DMS114 treated with DMSO at 0.1 percent for 48 hours (cell line): Measurements from ENCODE around the gene APOF.
"Not testable (repeated sequence)": the region's sequence is repeated elsewhere in the genome, so short reads cannot be mapped to it uniquely, and the experiment has no call there.

Experiments
- DNase-seq: peaks from one replicate; lab custom pipeline; 2025; ENCODE audit not compliant: unreplicated experiment; lab: John Stamatoyannopoulos, UW

APOF gene, protein sequence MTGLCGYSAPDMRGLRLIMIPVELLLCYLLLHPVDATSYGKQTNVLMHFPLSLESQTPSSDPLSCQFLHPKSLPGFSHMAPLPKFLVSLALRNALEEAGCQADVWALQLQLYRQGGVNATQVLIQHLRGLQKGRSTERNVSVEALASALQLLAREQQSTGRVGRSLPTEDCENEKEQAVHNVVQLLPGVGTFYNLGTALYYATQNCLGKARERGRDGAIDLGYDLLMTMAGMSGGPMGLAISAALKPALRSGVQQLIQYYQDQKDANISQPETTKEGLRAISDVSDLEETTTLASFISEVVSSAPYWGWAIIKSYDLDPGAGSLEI

GRCh38 chr12:56362130-56363059 is at the start of gene APOF:
Gene APOF (minus strand): TSS chr12:56362857. CDS start chr12:56362745, 112 bp downstream.
- no peak for DNase-seq

DNA sequence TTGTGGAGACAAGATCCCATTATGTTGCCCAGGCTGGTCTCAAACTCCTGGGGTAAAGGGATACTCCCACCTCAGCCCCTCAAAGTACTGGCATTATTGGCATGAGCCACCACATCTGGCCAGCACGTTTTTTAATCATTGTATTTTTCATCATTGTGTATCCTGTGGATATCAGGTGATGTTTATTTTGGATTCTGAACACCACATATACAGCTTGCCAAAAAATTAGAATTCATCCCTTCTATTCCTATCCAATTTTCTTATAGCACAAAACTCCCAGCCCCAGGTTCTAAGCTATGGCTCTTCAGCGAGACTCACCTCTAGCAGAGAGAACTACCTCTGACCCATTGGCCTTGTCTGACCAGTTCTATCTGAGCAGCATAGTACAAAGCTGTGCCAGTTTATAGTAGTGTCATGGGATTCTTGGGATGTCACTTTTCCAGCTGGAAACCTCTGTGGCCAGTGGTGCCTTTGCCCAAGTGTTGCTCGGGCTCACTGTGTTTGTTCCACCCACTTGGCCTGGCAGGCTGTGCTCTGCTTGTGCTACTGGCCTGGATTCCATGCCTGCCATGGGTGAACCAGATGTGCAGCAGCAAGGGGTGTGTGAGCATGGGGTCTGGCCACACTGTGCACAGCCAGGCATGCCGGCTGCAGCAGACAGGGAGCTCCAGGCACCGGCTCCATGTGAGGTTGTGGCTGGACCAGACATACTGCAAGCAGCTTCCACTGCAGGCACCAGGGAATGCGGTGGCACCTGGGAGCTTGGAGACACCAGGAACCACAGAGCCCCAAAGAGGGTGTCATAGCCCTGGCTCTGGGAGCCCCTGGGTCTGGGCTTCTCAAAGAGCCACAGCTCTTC is 49.4 kb upstream of the APOF start:
- DNase-seq: no peak

GRCh38 chr12:56410768-56411167 is 48.1 kb upstream of the APOF start:
- no peak for DNase-seq

- no peak for DNase-seq
Measured at GRCh38 chr12:56408799-56409417, 46.3 kb upstream of the APOF start.

DNA sequence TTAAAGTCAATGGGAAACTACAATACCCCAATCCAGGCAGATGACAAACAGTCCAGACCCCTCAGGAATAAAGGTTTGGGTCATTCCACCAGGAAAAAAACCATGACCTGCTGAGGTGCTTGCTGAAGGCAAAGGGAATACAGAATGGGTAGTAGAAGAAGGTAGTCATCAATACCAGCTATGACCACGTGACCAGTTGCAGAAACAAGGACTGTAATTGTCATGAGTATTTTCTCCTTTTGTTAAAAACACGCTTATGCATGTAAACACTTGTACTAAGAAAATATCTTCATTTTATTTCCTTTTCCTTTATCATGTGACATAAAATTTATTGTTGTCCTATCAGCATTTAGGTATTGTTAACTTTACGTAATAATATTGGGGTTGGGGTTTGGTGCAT is 41.6 kb upstream of the APOF start:
- not testable (repeated sequence) for DNase-seq

- DNase-seq: not testable (repeated sequence)
Measured at GRCh38 chr12:56401612-56402011, 39.0 kb upstream of the APOF start.

GRCh38 chr12:56401125-56401524 is 38.5 kb upstream of the APOF start:
- not testable (repeated sequence) for DNase-seq

DNA sequence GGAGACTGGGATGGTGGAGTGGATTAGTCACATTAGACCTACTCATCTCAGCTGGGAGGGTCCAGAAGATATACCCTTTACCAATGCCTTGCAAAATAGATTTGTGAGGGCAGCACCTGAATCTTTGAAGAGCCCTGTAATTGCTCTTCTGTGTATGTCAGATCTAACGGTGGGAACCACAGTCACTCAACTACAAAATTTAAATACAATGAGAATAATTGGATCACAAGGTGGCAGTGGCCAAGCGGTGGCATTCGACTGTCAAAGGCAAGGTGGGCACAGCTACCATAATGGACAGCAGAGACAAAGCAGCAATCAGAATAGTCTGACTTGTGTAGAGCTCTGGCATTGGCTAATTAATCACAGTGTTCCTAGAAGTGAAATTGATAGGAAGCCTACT is 36.8 kb upstream of the APOF start:
- not testable (repeated sequence) for DNase-seq

- no peak for DNase-seq
Measured at GRCh38 chr12:56398324-56398723, 35.7 kb upstream of the APOF start.

- DNase-seq: no peak
Measured at GRCh38 chr12:56392331-56392730, 29.7 kb upstream of the APOF start.

DNA sequence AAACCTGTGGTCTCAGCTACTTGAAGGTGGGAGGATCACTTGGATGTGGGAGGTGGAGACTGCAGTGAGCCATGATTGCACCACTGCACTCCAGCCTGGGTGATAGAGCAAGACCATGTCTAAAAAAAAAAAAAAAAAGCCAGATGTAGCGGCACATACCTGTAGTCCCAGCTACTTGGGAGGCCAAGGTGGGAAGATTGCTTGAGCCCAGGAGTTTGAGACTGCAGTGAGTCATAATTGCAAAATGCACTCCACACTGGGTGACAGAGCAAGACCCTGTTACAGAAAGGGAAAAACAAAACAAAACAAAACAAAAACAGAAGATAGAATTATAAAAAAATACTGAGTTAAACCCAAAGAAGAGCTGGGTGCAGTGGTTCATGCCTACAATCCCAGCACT is 29.1 kb upstream of the APOF start:
- DNase-seq: no peak

DNA sequence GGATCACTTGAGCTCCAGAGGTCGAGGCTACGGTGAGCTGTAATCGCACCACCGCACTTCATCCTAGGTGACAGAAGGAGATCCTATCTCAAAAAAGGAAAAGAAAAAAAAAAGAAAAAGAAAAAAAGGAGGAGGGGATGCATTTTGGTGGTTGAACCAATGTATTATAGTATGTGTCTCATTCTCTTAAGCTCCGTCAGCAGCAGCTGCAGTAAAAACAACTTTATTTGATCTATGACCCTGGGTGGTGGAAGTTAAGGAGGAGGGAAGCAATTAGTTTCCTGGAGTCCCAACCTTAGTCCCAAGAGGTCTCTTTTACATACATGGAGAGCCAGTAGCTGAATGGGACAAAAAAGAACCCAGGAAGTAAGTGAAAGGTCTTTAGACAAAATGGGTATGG is 26.8 kb upstream of the APOF start:
- DNase-seq: no peak

DNA sequence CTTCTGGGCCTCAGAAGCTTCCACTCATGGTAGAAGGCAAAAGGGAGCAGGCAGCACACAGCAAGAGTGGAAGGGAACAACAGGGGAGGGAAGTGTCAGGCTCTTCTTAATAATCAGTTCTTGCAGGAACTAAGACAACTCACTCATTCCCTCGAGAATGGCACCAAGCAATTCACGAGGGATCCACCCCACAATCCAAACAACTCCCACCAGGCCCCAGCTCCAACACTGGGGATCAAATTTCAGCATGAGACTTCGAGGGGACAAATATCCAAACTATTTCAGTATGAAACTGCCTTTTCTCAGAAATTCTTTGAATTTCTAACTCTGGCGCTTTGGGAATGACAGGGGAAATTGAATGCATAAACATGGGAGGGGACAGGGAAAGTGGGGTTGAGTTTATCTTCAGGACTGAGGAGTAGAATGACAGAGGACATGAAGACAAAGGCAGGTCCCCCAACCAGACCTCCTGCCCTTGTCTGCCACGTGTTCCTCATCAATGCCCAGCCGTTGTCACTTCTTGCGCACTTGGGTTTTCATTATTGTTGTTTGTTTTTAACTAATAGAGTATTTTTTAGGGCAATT is 24.6 kb upstream of the APOF start:
- no peak for DNase-seq

DNA sequence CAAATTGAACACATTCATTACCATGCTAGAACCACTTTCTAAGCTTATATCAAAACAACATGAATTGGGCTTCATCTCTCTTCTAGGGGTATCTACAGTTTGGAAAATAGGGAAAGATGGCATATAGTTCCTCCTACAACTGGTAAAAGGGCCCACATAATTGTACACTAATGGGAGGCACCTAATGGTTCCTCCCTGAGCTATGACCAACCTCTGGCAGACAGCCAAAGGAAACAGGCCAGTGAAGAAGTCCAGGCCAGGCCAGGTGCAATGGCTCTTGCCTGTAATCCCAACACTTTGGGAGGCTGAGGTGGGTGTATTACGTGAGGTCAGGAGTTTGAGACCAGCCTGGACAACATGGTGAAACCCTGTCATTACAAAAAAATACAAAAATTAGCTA is 23.2 kb upstream of the APOF start:
- DNase-seq: no peak

DNA sequence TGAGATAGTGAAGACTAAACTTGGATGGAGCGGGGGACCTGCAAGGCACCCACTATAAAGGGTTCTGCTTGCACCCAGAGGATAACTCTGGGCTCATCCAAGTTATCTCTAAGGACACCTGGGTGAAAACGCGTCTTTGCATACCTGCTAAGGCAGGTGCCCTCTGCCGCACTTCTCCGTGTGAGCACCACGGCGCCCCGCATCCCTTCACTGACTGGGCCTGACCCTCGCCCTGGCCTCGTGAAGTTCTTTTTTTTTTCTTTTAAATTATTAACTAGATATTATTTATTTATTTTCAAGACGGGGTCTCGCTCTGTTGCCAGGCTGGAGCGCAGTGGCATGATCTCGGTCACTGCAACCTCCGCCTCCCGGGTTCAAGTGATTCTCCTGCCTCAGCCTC is 20.0 kb upstream of the APOF start:
- DNase-seq: no peak

DNA sequence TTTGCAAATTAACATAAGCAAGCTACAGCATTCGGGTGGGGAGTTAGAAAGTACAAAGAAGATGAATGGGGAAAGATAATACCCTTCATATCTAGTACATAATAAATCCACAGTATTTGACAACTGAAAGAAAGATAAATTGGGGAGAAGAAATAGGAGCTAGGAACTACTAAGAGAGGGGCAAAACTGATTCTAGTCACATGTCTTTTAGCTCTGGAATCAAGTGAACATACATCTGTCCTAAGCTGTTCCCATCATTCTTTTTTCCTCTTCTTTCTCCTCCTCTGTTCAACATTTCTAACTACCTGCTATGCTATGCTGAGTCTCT is 15.3 kb upstream of the APOF start:
- DNase-seq: no peak

DNA sequence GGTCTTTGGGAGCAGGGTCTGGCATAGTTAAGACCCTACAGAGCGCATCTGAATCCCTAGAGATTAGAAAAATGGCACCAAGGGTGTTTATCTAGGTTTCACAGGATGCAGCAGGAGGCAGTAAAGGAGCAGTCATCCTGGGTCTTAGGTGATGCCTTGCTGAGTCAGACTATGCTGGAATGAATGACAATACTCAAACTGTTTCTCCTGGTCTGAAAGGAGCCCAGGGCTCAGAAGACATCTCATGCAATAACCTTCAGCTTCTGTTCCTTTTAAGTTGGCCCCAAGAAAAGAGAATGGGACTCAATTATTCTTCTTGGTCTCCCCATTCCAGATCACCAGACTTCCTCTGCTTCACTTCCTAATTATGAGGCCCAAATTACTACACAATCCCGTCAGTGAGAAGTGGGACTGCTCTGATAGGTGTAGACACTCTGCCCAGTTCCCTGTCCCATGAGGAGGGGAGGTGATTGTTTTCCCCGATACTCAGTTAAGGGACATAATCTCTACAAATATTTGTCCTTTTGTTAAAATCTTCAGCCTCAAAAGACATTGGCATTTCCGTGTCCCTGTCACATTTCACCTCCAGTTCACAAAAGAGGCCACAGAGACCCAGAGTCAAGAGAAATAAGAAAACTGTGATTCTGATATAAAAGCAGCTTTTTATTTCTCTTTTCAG is 14.8 kb upstream of the APOF start:
- DNase-seq: no peak

- DNase-seq: no peak
Measured at GRCh38 chr12:56375598-56376434, 13.2 kb upstream of the APOF start.
